ENCODE measurements around the gene CX3CR1. TPM values are rescaled to one million over a fixed set of nuclear protein-coding genes. Genes with fewer than 3 reads are reported as not detected.
"Not testable (repeated sequence)": the region's sequence is repeated elsewhere in the genome, so short reads cannot be mapped to it uniquely, and the experiment has no call there.

Gene CX3CR1
- total RNA-seq, 1 donor from 2014 or later, result not detected

DNA sequence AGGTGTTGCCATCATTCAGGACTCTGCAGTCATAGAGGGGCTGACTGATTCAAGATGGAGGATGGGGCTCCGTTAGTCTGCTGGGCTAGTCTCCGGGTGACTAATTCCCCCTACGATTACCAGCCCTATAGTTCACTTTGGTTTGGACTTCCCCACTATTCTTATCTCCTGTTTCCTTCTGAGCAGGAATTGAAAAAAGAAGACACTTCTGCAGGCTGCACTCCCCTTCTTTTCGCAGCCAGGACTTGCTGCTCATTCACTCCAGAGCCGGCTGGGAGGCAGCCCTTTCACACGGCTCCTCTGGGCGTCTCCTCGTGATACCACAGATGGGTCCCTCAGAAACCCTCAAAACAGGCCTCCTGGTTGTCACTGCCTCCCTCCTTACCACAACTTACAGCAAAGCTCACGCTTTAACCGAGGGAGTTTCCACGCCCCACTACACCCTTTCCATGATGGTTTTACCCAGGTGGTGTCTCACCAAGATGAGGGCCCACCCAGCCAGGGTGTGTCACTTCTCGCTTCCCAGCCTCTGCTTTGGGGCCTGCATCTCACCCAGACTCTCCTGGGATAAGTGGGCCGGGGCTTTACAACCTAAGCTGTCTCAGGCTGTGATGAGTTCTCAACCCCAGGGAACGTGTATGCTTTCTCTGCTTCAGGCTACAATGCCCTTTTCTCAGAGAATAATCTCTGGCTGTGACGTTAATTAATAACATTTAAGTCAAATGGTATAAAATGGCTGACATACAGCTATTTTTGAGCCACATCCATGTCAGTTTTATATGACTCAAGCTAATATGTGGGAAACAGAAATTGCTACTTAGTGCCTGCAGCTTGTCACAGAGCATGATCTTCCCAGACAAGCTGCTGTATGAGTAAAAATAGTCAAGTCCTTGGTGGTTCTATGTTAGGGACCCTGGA lies 11.9 kb downstream of the CX3CR1 start:
- DNase-seq (ENCODE audit: low read depth in 2 of 2), result no peak

DNA sequence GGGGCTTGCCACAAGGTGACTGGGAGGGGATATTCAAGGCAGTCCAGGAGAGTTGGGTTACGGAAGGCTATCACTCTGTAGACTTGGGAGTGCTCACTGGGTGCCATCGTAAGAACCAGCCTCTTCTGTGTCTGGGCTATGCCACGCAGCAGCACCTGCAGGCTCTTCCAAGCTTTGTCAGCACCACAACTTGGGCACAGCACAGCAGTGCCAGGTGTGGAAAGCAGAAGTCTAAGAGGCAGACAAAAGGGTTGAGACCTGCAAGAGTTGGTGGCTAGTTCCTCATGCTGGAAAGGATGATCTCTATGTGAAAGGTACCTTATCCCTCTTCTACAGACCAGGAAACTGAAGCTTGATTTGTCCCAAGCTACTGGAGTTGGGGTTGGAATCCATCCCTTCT lies 15.8 kb downstream of the CX3CR1 start:
- DNase-seq (ENCODE audit: low read depth in 2 of 2), result no peak

DNA sequence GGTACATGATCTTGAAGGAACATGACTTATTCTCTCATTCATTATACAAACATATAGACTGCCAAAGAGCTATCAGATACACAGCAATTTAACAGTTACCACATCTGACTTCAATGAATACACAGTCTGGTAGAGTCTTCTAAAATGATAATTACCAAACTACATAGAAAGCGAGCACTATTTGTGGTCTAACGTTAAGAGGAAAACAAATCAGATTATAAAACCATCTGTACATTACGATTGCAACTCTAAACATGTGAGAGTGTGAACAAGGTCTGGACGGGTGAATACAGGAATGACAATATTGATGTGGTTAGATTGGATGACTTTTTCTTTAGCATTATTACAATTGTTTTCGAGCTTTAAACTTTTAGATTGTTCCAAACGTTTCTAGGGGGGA lies 16.3 kb downstream of the CX3CR1 start:
- DNase-seq (ENCODE audit: low read depth in 2 of 2), result no peak

- DNase-seq (ENCODE audit: low read depth in 2 of 2), result no peak
Observed at GRCh38 chr3:39262846-39263245, 17.0 kb downstream of the CX3CR1 start.

DNA sequence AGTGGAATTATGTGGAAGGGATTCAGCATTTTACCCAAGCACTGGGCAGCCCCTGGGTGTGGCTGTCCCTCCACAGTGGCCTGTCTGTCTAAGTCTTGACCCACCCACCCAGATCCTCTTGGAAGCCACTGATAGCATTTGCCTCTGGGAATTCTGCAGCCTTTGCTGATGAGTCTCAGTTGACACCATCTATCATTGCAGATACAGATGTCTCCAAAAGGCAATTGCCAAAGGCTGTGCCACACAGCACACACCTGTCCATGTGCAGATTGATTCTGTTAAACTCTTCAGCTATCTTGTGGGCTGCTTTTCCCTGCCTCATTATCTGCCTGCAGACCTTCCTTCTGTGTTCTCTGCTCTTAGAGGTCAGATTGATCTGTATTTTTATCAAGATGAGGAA lies 18.1 kb downstream of the CX3CR1 start:
- no peak for DNase-seq (ENCODE audit: low read depth in 2 of 2)

GRCh38 chr3:39260957-39261356 lies 18.9 kb downstream of the CX3CR1 start:
- DNase-seq (ENCODE audit: low read depth in 2 of 2), result peak; percentile 11 to 62

- no peak for DNase-seq (ENCODE audit: low read depth in 2 of 2)
Observed at GRCh38 chr3:39260318-39260717, 19.5 kb downstream of the CX3CR1 start.

- no peak for DNase-seq (ENCODE audit: low read depth in 2 of 2)
Observed at GRCh38 chr3:39255503-39256325, 24.1 kb downstream of the CX3CR1 start.

DNA sequence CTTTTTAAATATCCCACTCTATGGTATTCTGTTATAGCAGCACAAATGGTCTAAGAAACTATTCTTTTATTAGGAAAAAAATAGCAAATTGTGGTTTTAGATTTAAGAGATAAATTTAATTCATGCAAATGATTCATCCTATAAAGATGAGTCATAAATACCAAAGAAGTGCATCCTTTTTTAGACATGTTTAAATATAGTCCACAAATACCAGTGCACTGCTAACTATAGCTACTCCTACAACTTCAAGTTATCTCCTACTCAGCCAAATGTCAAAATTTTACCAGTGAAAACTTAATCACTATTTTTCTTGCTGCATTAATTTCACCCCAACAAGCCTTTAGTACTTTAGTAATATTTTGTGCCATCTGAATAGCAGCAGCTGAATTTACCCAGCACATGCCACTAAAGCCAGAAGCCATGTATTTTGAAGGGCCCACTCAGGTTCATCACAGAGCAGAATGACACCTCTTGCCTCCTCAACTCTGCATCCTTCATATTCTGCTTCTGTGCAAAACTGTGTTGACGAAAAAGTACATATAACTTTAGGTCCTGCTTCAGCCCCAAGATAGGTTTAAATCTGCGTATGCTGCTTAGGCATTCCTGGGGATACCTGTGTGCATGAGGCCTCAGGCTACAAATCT lies 24.9 kb downstream of the CX3CR1 start:
- DNase-seq (ENCODE audit: low read depth in 2 of 2), result no peak

DNA sequence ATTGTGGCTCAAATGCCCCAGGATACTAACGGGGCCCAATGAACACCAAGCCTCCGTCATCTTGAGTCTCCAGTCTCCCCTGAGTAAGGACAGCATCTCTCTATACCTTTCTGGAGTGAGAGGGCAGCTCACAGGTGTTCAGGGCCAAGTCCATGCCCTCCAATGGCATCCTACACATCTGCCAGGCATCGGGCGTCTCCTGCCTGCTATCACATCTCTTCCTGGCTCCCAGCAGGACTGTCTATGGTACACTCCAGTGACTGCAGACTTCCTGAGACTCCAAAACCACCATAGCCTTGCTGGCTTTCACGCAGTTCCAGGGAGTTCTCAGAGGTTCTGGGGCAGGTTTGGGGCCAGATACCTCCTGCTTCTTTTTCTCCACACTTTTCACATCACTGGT lies 28.3 kb downstream of the CX3CR1 start:
- DNase-seq (ENCODE audit: low read depth in 2 of 2), result no peak

GRCh38 chr3:39250116-39250747 lies 29.6 kb downstream of the CX3CR1 start:
- no peak for DNase-seq (ENCODE audit: low read depth in 2 of 2)

DNA sequence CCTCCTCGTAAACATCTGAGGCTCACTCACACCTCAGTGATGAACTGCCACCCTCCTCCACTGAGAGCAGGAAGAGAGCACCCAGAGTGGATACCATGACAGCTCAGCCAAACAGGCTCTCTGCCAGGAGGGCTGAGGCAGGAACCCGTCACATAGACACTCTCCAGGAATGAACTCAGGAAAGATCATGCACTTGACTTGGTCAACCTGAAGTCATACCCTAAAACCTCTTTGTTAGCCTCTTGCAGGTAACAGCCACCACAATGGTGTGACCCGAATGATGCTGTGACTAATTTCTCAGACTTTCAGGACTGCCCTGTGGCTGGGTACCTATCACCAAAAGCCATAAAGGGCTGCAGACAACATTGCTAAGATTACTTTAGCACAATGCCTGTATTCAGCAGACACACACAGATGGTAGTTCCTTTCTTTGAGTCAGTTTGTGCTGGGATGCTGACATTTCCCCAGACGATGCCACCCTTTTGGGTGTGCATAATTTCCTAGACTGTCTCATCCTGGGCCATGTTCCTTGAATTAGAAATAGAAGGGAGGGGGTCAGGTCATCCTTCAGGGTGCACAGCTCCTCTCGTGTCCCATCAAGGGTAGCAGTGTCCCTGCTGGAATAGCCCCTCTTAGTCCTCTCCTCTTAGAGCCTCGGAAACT lies 30.3 kb downstream of the CX3CR1 start:
- DNase-seq (ENCODE audit: low read depth in 2 of 2), result no peak

DNA sequence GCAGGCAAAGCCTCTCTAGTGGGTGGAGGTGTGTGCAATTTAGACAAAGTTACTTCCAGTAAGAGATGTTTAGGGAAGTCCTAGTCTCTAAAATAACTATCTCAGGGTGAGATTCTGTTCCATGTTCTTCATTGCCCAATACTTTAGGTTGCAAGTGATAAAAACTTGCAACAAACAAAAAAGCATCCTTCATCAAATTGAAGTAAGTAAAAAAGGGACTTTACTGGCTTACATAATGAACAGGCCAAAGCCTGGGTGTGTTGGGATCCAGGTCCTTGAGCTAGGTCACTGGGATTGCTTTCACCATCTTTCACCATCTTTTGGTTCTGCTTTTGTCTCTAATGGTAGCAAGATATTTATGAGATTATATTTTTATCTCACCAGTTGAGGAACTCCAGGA lies 38.3 kb downstream of the CX3CR1 start:
- DNase-seq (ENCODE audit: low read depth in 2 of 2), result no peak

- no peak for DNase-seq (ENCODE audit: low read depth in 2 of 2)
Observed at GRCh38 chr3:39237027-39237426, 42.8 kb downstream of the CX3CR1 start.

GRCh38 chr3:39234651-39235050 lies 45.2 kb downstream of the CX3CR1 start:
- no peak for DNase-seq (ENCODE audit: low read depth in 2 of 2)

- no peak for DNase-seq (ENCODE audit: low read depth in 2 of 2)
Observed at GRCh38 chr3:39232859-39233258, 47.0 kb downstream of the CX3CR1 start.

DNA sequence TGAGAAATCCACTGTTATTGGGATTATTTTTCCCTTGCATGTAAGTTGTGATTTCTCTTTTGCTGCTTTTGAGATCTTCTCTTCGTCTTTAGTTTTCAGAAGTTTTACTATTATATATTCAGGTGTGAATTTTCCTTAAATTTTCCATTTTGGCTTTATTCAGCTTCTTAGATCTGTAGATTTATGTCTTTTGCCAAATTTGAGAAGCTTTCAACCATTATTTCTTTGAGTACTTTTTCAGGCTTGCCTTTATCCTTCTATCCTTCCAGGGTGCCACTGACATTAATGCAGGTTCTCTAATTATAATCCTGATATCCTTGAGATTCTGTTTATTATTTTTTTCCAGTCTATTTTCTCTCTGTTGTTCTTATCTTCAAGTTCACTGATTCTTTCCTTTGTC lies 49.4 kb downstream of the CX3CR1 start:
- no peak for DNase-seq (ENCODE audit: low read depth in 2 of 2)

DNA sequence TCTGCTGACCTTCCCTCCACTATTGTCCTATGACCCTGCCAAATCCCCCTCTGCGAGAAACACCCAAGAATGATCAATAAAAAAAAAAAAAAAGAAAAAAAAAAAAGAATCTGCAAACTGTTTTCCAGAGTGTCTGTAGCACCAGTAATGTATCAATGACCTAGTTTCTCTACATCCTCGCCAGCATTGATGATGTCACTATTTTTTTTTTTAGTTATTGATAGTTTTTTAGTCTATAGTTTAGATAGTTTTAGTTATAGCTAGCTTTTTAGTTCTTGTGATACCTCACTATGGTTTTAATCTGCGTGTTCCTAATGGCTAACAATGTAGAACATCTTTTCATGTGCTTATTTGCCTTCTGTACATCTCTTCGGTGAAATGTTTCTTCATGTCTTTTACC lies 51.3 kb downstream of the CX3CR1 start:
- no peak for DNase-seq (ENCODE audit: low read depth in 2 of 2)

DNA sequence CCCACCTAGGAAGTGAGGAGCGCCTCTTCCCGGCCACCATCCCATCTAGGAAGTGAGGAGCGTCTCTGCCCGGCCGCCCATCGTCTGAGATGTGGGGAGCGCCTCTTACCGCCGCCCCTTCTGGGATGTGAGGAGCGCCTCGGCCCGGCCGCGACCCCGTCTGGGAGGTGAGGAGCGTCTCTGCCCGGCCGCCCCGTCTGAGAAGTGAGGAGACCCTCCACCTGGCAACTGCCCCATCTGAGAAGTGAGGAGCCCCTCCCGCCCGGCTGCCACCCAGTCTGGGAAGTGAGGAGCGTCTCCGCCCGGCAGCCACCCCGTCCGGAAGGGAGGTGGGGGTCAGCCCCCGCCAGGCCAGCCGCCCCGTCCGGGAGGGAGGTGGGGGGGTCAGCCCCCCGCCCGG lies 52.2 kb downstream of the CX3CR1 start:
- DNase-seq (ENCODE audit: low read depth in 2 of 2), result not testable (repeated sequence)

GRCh38 chr3:39226106-39226741 lies 53.6 kb downstream of the CX3CR1 start:
- DNase-seq (ENCODE audit: low read depth in 2 of 2), result no peak

DNA sequence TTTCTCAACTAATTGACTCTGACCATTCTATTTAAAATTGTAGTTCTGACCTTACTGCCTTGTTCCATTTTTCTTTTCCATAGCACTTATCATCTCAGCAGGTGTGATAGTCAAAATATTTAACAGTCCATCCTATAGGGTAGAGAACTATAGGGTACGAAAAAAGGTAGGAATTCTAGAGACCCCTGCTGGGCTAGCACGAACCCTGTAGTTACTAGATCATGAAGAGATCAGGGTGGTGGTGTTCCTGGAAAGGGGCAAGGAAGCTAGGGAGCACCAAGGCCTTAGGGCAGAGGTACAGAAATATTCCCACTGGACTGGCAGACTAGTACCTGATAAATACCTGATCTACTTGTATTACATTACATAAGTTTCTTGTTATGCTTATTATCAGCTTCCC lies 55.5 kb downstream of the CX3CR1 start:
- DNase-seq (ENCODE audit: low read depth in 2 of 2), result no peak
